Hematopoietic multipotent progenitor cell treated with erythropoietin and hydrocortisone succinate and interleukin-3 and kit ligand, for 8 days (in vitro differentiated cells): ENCODE measurements around the gene PLCB1.
A peak's percentile ranks its signal among the peaks of the same experiment; 100 is the strongest.

ENCODE experiments used
- DNase-seq: peaks from one replicate; pipeline ENCODE4 v3.0.0-alpha.2; 2015

PLCB1 gene

GRCh38 chr20:8671370-8671961 lies 539.4 kb downstream of the PLCB1 start:
- DNase-seq, result no peak

GRCh38 chr20:8673116-8673515 lies 541.0 kb downstream of the PLCB1 start:
- DNase-seq, result no peak

DNA sequence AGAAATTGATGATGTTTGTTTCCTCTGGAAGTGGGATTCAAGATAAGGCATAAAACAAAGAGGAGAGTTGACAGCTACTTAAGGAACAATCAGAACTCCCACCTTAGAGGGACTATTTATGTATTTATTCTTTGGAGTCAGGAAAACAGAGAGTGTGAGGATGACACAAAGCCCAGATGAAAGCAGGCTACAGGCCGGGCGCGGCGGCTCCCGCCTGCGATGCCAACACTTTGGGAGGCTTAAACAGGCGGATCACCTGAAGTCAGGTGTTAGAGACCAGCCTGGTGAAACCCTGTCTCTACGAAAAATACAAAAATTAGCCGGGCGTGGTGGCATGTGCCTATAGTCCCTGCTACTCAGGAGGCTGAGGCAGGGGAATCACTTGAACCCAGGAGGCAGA lies 543.8 kb downstream of the PLCB1 start:
- no peak for DNase-seq

DNA sequence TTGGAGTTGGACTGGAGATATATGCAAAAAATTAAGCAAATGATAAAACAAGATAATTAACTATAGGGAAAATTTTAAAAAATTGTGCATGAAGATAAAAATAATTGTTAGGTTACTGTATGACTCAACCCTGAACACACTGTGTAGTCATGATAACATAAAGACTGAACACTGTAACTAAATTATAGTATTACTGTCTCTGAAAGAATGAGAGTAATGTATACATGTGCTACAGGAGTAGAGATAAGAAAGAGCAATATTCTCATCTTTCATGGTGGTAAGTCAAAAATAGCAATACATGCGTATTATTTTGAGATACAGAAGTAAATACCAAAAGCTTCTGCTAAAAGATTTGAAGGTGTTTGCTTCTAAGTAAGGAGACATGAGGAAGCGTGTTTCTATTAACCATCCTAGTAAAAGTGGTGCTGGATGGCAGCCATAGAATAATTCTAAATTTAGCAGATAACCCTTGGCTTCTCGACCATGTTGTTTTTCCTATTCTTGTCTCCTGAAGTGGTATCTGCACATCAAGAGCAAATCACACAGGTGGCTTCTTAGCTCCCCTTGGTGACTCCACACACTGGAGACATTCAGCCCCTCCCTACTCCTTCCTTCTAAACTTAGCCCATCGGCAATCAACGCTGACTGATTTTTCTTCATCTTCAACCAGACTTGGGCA lies 546.2 kb downstream of the PLCB1 start:
- DNase-seq, result no peak

- DNase-seq, result no peak
Measured at GRCh38 chr20:8689337-8689736, 557.3 kb downstream of the PLCB1 start.

GRCh38 chr20:8690074-8690473 lies 558.0 kb downstream of the PLCB1 start:
- DNase-seq, result no peak

DNA sequence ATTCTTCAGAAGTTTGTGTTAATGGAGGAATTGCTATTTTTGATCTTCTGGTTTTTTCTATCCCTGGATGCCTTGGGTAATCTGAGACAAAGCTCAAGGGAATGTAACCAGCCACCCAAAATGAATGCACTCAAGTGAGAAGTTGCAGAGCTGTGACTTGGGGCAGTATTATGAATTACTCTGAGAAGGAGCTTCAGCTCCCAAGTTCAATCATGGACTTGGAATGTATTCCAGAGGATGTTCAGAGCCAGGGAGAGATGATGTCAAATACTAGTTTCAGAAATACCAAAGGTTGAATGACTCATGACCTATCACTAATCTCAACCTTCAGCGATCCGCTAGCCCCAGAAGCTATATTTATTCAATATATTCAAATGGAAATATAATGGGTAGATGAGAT lies 561.6 kb downstream of the PLCB1 start:
- DNase-seq, result no peak

GRCh38 chr20:8700756-8701155 lies 568.7 kb downstream of the PLCB1 start:
- DNase-seq, result no peak

- no peak for DNase-seq
Measured at GRCh38 chr20:8706961-8707700, 575.1 kb downstream of the PLCB1 start.

DNA sequence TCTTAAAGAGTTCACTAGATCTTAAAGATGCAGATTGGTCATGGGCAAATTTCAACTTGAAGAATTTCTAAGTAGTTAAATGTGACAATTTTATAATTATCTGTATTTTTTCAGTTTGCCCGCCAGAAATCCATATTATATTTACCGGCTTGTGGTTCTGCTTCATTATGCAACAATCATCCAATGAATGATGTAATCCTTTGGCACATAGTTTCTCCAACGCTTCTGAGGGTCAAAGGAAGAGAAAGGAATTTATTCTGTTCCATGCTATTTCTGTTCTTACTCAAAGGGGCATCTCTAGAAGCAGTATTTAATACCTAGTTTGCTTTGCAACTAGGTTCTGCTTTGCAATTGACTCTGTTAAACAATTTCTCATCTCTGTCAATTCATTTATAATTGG lies 577.6 kb downstream of the PLCB1 start:
- no peak for DNase-seq

- DNase-seq, result peak; percentile 84
Measured at GRCh38 chr20:8711501-8711900, 579.4 kb downstream of the PLCB1 start.

DNA sequence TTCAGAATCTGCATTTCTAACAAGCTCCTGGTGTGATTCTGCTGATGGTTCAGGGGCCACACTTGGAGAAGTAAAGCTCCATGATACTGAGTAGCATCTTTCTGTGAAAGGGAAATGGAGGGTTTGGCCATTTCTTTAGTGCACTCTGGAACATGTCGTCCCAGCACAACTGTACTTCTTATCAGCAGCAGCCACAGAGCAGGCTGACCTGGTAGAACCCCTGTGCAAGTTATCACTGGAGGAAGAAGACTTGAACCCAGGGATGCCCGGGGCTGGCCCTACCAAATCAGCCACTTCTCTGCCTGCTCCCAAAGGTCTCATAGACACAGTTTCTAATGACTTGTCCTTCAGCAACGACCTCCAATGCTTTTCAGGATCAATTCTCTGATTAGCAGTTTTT lies 582.1 kb downstream of the PLCB1 start:
- peak; percentile 71 for DNase-seq

- DNase-seq, result no peak
Measured at GRCh38 chr20:8718279-8718678, 586.2 kb downstream of the PLCB1 start.

- DNase-seq, result no peak
Measured at GRCh38 chr20:8720089-8720488, 588.0 kb downstream of the PLCB1 start.

DNA sequence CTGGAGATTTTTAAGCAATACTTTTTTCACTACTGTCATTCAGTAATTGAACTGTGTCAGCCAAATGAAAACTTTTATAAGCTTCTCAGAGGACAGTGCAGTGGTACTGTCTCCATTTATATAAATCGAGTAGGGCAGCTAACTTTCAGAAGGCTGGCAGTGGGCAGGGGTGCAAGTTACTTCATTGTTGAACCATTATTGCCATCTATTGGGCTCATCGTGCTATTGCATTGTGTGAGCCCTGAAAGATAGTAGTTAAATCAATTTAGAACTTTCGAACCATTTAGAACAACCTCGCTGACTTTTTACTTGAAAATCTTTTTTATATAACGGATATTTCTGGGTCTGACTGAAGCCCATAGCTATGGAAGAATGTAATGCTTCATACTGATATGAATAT lies 589.0 kb downstream of the PLCB1 start:
- peak; percentile 72 for DNase-seq

GRCh38 chr20:8722277-8722928 lies 590.3 kb downstream of the PLCB1 start:
- DNase-seq, result peak; percentile 77

DNA sequence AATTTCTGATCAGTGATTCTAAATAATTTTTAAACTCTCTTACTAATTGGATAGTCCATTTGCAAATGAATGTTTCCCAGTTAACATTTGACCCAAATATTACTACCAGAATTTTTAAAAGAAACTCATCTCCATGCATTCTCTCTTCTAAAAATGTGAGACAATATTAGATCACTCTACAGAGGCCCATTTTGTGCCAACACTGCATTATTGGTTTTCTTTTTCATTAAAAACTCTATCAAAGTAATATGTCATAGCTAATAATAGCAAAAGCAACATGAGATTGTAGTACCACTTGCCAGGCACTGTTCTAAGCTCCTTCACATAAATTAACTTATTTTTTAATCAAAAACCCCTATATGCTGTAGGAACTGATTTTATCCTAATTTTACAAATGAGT lies 591.2 kb downstream of the PLCB1 start:
- DNase-seq, result no peak

DNA sequence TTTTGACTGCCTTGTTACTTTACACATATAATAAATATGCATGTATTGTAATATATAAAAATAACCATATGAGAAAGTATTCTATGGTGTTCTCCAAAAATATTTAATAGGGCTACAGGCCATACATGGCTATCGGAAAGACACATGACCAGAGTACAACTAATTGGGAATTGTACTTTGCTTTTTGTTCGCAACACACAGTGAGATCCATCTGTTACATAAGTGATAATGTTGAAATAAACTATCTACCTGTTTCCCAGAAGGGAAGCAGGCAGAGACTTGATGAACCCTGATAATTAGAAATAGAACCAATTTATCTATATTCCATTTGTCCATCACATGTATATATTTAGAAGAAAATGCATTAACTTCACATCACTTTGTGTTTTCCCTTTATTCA lies 592.8 kb downstream of the PLCB1 start:
- DNase-seq, result no peak

- peak; percentile 69 for DNase-seq
Measured at GRCh38 chr20:8726460-8726859, 594.4 kb downstream of the PLCB1 start.

- no peak for DNase-seq
Measured at GRCh38 chr20:8735014-8735413, 602.9 kb downstream of the PLCB1 start.

- DNase-seq, result no peak
Measured at GRCh38 chr20:8735674-8736073, 603.6 kb downstream of the PLCB1 start.

DNA sequence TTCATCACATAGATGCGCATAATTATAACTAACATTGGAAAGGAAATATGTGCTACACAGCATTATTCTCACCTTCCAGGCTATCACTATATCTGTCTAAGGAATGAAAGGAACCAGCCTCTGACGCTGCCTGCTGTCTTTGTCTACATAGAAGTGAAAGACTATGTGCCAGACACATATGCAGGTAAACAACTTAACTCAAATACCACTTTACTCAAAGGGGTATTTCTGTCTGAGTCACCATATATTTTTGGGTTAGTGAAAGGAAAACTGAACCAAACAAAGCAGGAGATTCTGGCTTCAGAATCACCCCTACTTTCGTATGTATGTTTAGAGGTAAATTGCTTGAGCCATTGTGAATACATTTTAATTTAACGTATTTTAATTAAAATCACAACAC lies 608.2 kb downstream of the PLCB1 start:
- DNase-seq, result no peak

GRCh38 chr20:8744228-8744844 lies 612.3 kb downstream of the PLCB1 start:
- DNase-seq, result no peak
